Muscle layer of duodenum (tissue), 2 donors: ENCODE measurements around the gene BCL6.

Experiments
- H3K27ac ChIP-seq: one replicate; pipeline ENCODE4 v1.7.0; 2013; ENCODE audit warnings: mild to moderate bottlenecking, low read length
- H3K27me3 ChIP-seq: one replicate; pipeline ENCODE4 v1.7.0; 2013; ENCODE audit warnings: low read depth, mild to moderate bottlenecking, control low read depth, low read length
- H3K36me3 ChIP-seq, 2 donors: one replicate each; pipeline ENCODE4 v1.7.0; 2013; ENCODE audit warnings: low read length in 2 of 2, control low read depth in 1 of 2, mild to moderate bottlenecking in 1 of 2; ENCODE audit not compliant: insufficient read depth in 2 of 2, control insufficient read depth in 1 of 2
- H3K4me1 ChIP-seq, 2 donors: one replicate each; pipeline ENCODE4 v1.7.0; 2013; ENCODE audit warnings: low read length in 2 of 2, mild to moderate bottlenecking in 2 of 2, control low read depth in 1 of 2, moderate library complexity in 1 of 2; ENCODE audit not compliant: insufficient read depth in 2 of 2, control insufficient read depth in 1 of 2
- H3K4me3 ChIP-seq, 2 donors: one replicate each; pipeline ENCODE4 v1.7.0; 2013; ENCODE audit warnings: low read length in 2 of 2, low read depth in 1 of 2, mild to moderate bottlenecking in 1 of 2
- H3K9me3 ChIP-seq, 2 donors: one replicate each; pipeline ENCODE4 v1.7.0; 2013; ENCODE audit warnings: low read length in 2 of 2, control low read depth in 1 of 2, mild to moderate bottlenecking in 1 of 2; ENCODE audit not compliant: control insufficient read depth in 1 of 2
- donor health status: healthy.

The BCL6 gene

DNA sequence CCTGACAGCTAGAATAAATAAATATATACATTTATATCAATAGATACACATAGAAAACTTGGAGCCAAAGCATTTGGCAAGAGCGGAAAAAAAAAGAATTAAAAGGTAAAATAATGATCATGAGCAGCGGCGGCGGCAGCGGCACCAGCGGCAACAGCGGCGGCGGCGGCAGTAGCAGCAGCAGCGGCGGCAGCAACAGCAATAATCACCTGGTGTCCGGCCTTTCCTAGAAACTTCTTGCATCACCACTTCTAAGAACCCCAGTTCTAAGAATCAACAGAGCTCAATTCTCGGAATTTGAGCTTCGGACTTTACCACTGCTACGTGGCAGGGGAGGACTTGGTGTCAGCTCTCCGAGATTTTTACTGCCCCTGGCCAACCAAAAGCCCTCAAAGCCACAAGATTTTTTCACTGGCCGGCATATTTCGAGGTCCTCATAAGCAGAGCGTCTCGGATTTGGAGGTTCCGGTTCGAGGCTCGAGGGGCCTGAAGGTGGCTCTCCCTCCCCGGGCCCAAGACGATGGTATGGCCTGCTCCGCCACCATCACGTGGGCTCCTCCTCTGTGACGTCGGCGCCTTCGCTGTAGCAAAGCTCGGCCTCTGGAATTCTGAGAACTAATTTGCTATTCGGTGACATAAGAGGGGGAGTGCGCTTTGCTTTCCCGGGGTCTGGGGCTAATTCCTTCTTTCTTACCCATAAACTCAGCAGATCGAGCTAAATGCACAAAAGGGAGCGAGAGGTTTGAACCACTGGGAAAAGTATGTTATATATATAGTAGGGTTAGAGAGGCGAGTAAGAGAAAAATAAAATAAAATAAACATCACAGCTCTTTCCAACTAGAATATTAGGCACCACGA, at the start of gene BCL6:
Gene BCL6 (minus strand): TSS at position 268 of the 858 bp plus-strand sequence. CDS start 11,775 bp downstream, outside the sequence.
- no peaks in the 10 kb centered on the region for H3K9me3 ChIP-seq
- H3K27ac ChIP-seq, result peak within 1 kb of the TSS; percentile 100
- H3K36me3 ChIP-seq, result peaks cover 0 to 37% of the 10 kb centered on the region in 2 donors
- peak within 1 kb of the TSS; percentile 87 to 96 for H3K4me3 ChIP-seq
- H3K27me3 ChIP-seq, result no peaks in the 10 kb centered on the region
- peaks cover 6 to 25% of the 10 kb centered on the region in 2 donors for H3K4me1 ChIP-seq

DNA sequence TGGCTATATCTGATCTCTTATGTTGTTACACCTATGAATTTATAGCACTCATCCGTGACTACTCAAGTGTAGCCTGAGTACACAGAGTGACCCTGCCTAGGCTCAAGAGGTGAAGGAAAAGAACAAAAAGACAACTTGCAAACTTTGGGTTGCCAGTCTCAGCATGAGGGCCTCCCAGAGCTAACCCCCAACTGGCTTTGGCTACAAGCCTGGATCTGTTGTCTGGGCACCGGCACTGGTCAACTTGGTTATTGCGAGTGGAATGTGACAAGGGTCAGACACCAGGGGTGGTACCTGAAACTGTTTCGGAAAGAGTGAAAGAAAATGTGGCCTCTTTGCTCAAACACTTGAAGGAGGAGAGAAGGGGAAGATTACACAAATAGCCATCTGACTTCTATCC, 49.5 kb upstream of the BCL6 start:
- H3K27me3 ChIP-seq, result no peaks in the 10 kb centered on the region
- H3K4me1 ChIP-seq, result no peaks in the 10 kb centered on the region
- no peak overlapping the region for H3K4me3 ChIP-seq
- H3K27ac ChIP-seq, result no peak overlapping the region
- H3K36me3 ChIP-seq, result no peaks in the 10 kb centered on the region
- H3K9me3 ChIP-seq, result no peaks in the 10 kb centered on the region

DNA sequence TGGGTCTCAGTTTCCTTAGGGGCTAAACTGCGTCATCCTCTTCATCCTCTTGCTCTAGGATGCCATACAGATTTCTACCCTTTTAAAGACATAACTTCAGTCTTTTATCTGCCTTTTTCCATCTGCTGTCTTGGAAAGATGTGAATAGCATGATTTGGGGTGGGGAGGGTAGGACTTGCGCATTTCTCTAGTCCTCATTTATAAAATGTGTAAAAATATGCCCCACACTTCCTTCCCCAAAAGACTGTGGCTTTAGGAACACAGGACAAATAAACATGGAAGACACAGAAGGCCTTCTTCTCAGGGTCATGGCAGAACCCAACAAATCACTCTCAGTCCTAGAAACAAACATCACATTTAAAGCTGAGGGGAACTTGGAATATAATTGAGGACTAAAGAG, 48.4 kb upstream of the BCL6 start:
- Histone ChIP-seq H3K4me1 (no peaks in the 10 kb centered on the region), H3K4me3 (no peak overlapping the region), H3K27me3 (no peaks in the 10 kb centered on the region), H3K27ac (no peak overlapping the region), H3K9me3 (no peaks in the 10 kb centered on the region), H3K36me3 (no peaks in the 10 kb centered on the region)

DNA sequence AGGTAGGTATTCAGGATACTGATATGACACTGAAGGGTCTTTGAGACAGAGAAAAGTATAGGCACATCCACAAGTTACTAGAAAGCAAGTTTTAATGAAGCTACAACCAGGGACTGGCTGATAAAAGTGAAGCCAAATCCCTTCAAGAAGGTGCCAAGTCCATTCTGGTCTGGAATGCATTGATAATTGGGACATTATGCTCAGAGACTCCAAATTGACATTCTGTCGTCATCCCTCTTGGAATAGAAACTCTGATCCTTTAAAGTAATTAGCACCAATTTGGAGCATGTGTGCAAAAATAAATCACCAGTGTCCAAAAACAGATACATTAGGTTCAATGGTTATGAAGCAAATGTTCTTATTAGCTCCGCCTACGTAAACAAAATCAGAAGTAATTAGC, 47.3 kb upstream of the BCL6 start:
- Histone ChIP-seq H3K9me3 (no peaks in the 10 kb centered on the region), H3K4me1 (no peaks in the 10 kb centered on the region), H3K4me3 (no peak overlapping the region), H3K27me3 (no peaks in the 10 kb centered on the region), H3K36me3 (no peaks in the 10 kb centered on the region), H3K27ac (no peak overlapping the region)

DNA sequence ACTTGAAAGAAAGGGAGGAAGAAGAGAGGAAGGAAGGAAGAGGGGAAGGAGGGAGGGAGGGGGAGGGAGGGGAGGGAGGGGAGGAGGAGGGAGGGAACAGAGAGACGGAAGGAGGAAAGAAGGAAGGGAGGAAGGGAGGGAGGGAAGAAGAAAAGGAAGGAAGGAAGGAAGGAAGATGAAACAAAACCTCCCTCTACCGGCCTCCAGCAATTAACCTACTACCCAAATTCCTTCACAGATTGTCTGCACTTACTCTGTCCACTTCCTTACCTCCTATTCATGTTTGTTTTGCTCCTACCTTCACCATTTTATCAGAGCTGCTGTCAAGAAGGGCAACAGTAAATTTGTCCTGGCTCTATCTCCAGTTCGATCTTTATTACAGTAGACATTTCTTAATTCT, 44.6 kb upstream of the BCL6 start:
- H3K4me1 ChIP-seq, result no peaks in the 10 kb centered on the region
- H3K36me3 ChIP-seq, result no peaks in the 10 kb centered on the region
- H3K9me3 ChIP-seq, result no peaks in the 10 kb centered on the region
- no peak overlapping the region for H3K4me3 ChIP-seq
- no peaks in the 10 kb centered on the region for H3K27me3 ChIP-seq
- no peak overlapping the region for H3K27ac ChIP-seq

DNA sequence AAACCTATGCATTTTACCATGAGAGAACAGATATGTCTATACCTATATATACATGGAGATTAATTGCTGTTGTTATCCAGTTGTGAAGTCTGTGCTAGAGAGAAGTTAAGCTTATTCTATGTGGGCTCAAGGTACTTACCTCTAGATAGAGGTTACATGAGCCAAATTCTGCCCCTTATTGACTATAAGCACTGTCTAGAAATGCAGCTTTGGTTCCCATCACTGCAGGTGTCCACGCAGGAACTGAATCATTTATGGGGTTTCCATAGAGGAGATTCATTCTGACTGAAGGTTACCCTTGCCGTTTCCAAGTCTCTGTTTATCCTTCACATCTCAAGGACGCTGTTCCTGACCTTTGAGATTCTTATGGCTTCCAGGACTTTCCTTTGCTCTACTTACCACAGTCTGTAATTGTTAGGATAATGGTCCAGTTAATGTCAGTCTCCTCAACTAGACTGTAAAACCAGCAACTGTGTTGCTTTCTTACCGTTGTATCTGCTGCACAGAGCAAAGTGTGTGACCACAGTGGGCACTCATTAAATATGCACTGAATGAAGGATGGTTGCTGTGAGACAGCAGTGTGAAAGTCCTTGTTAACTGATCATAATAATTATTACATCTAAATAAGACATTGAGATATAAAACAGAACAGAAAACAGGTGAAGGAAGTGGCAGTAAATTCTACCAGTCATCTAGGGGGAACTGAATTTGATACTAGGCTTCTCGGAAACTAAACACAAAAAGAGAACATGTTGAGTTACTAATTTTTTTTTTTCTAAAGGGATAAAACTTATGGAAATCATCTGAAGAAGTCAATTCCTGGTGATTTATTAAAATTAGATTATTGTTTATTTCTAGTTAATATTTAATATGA, 44.0 kb upstream of the BCL6 start:
- H3K4me3 ChIP-seq, result no peak overlapping the region
- no peaks in the 10 kb centered on the region for H3K27me3 ChIP-seq
- H3K27ac ChIP-seq, result no peak overlapping the region
- no peaks in the 10 kb centered on the region for H3K4me1 ChIP-seq
- H3K9me3 ChIP-seq, result no peaks in the 10 kb centered on the region
- H3K36me3 ChIP-seq, result no peaks in the 10 kb centered on the region

DNA sequence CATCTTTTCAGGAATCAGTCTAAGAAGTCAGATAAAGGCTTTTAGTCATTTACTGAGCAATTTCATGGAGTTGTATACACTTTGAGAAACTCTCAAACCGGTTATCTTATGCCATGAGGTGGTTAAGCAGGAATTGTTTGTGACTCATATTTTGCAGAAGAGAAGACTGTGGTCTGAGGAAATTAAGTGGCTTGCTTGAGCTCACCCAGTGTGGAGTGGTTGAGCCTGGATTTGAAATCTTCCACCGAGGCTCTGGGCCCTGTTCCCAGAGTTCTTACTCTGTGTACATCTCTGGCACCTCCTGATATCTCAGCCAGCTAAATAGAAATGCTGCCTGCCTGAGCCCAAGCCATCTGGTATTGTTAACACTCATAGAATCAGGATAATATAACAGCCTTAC, 37.8 kb upstream of the BCL6 start:
- Histone ChIP-seq H3K27ac (no peak overlapping the region), H3K9me3 (no peaks in the 10 kb centered on the region), H3K4me3 (no peak overlapping the region), H3K4me1 (no peaks in the 10 kb centered on the region), H3K27me3 (no peaks in the 10 kb centered on the region), H3K36me3 (no peaks in the 10 kb centered on the region)

DNA sequence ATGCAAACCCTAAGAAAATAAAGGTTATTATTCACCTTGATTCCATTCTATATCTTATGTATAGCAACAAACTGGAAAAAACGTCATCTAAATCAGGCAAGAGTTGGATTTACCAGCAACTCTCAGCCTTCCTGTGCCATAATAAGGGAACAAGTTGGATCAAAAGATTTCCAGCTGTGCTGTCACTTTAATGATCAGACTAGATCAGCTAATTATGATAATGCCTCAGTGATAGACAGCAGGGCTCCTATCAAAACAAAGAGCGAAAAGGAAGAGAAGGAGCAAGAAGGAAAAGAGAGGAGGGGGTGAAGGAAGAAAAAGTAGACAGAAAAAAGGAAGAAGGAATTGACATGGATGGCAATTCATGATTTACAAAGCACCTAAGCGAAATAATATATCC, 36.7 kb upstream of the BCL6 start:
- Histone ChIP-seq H3K27ac (no peak overlapping the region), H3K27me3 (no peaks in the 10 kb centered on the region), H3K36me3 (no peaks in the 10 kb centered on the region), H3K4me3 (no peak overlapping the region), H3K4me1 (no peaks in the 10 kb centered on the region), H3K9me3 (no peaks in the 10 kb centered on the region)

DNA sequence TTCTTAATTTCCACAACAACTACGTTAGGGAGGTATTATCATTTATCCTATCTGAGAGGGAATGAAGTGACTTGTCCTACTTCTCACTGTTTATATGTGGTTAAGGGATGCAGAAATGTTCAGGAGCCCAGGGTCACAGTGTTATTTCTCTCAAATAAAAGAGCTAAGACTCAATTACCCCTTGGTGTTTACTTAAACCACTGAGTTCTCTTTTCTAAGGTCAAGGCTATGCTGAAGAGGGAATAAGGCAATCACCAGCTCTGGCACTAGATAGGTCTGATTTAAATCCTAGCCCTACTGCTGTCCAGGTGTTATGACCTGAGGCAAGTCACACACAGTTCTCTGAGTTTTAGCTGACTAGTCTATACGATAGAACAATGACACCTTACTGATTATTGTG, 35.7 kb upstream of the BCL6 start:
- no peaks in the 10 kb centered on the region for H3K36me3 ChIP-seq
- no peaks in the 10 kb centered on the region for H3K9me3 ChIP-seq
- no peaks in the 10 kb centered on the region for H3K4me1 ChIP-seq
- H3K27ac ChIP-seq, result no peak overlapping the region
- H3K27me3 ChIP-seq, result no peaks in the 10 kb centered on the region
- H3K4me3 ChIP-seq, result no peak overlapping the region

DNA sequence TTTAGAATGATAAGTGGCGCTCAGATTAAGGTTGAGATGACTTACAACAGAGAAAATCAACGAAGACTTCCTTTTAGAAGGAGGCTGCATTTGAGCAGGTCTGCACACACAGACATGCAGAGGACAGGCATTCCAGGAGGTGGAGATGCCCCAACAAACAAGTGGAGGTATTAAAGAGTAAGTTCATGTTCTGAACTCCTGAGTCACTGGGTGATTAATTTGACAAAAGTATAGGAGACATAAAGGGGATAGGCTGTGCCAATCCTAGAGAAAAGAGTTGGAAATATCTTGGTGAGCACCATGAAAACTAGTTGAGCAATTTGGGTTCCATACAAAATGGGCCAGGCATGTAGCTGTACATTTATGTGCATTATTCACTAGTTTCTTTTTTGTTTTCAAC, 33.5 kb upstream of the BCL6 start:
- Histone ChIP-seq H3K4me3 (no peak overlapping the region), H3K27ac (no peak overlapping the region), H3K27me3 (no peaks in the 10 kb centered on the region), H3K9me3 (no peaks in the 10 kb centered on the region), H3K4me1 (no peaks in the 10 kb centered on the region), H3K36me3 (no peaks in the 10 kb centered on the region)

DNA sequence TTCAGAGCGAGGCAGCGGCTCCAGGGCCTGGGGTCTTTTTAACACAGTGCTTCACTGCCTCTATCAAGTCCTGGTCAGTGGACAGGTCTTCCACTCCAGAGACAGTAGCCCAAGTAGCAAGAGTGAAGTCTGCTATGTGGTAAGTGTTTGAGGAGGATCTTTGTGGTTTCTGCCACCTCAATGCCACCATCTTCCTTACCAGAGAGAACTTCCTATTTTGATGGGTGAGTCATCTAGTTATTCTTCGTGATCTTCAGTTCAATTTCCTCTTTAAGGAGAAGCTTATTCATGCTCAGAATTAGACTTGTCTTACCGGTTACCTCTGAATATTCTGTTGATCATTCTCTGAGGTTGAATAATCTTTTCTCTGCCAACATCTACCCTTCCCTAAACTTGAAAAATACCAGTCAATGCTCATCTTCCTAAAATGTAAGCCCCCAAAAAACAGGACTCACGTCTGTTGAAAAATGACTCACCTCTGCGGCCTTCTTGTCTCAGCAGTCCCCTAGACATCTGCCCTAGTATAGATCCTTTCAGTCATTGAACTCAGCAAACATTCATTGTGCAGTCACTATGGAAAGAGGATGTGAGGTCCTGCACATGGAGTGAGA, 32.2 kb upstream of the BCL6 start:
- H3K36me3 ChIP-seq, result no peaks in the 10 kb centered on the region
- H3K27ac ChIP-seq, result no peak overlapping the region
- no peaks in the 10 kb centered on the region for H3K9me3 ChIP-seq
- no peaks in the 10 kb centered on the region for H3K27me3 ChIP-seq
- H3K4me3 ChIP-seq, result no peak overlapping the region
- H3K4me1 ChIP-seq, result no peaks in the 10 kb centered on the region
